K562 (cell line): ENCODE data around the gene RASD1. TPM values are rescaled to one million over a fixed set of nuclear protein-coding genes. Genes with fewer than 3 reads are reported as not detected.

ENCODE experiments used
- ATAC-seq: fragments of 200-7000 bp; cut with Tn5 transposase; 3 replicates; pipeline ENCODE4 v1.9.1; 2020; ENCODE audit warnings: moderate library complexity
- BruUV-seq: library from RNA; stranded (reverse); fragments of 400-500 nt; replicated peaks from 2 replicates; lab custom pipeline; 2021; lab: Mats Ljungman, UMichigan
- CTCF ChIA-PET: fragments of 300-600 bp; formaldehyde crosslinking; extraction: SDS; loops from one replicate; lab custom pipeline; 2021; ENCODE audit warnings: low intra/inter-chr PET ratio; lab: Yijun Ruan, JAX
- POLR2A ChIA-PET: fragments of 300-600, 350-650 bp; sonication (Branson Sonifier 250); formaldehyde crosslinking; extraction: SDS; loops from one replicate; lab custom pipeline; 2021; ENCODE audit warnings: antibody characterized with exemption, inconsistent platforms; lab: Yijun Ruan, JAX
- DNase-seq, 4 experiments: peaks; one replicate each; pipeline versions ENCODE4 v3.0.0 to v3.0.0-alpha.2; 2011 to 2018; ENCODE audit warnings: low spot score in 3 of 4, mixed read lengths in 3 of 4; ENCODE audit errors: extremely low read depth in 1 of 4
- FAIRE-seq: peaks from 2 replicates; lab custom pipeline; 2011; peaks lifted over from hg19 to GRCh38; lab: Jason Lieb, UNC
- H2AFZ ChIP-seq: 2 replicates; pipeline ENCODE4 v1.6.0; 2011; ENCODE audit warnings: low read depth, low read length, control low read depth, inconsistent platforms
- H3K27ac ChIP-seq: fragments of 200-600 bp; 3 replicates; pipeline ENCODE4 v1.8.0; 2011; ENCODE audit warnings: low read depth, mild to moderate bottlenecking, control low read depth, inconsistent platforms, low read length, moderate library complexity, mixed read lengths; ENCODE audit errors: extremely low read depth
- H3K27me3 ChIP-seq, 2 experiments: fragments of 300-600 bp in 1 of 2; 2 replicates in 1 of 2; 3 replicates in 1 of 2; pipeline versions ENCODE4 v1.6.0 to v1.8.0; 2011; ENCODE audit warnings: inconsistent platforms in 2 of 2, low read length in 2 of 2, mild to moderate bottlenecking in 1 of 2, mixed read lengths in 1 of 2, moderate library complexity in 1 of 2; ENCODE audit not compliant: control insufficient read depth in 2 of 2, insufficient read depth in 2 of 2
- H3K36me3 ChIP-seq: fragments of 300-600 bp; 3 replicates; pipeline ENCODE4 v1.8.0; 2011; ENCODE audit warnings: mild to moderate bottlenecking, low read length, inconsistent platforms; ENCODE audit not compliant: control insufficient read depth, insufficient read depth
- H3K4me1 ChIP-seq, 2 experiments: fragments of 200-600 bp in 1 of 2; replicated peaks in 1 of 2; 2 replicates in 1 of 2; 3 replicates in 1 of 2; pipeline versions ENCODE4 v1.5.1 to v1.8.0; 2011; ENCODE audit warnings: inconsistent platforms in 2 of 2, low read length in 2 of 2, mild to moderate bottlenecking in 1 of 2, mixed read lengths in 1 of 2, moderate library complexity in 1 of 2; ENCODE audit not compliant: control insufficient read depth in 2 of 2, insufficient read depth in 2 of 2
- H3K4me2 ChIP-seq: 2 replicates; pipeline ENCODE4 v1.6.1; 2011; ENCODE audit warnings: low read length, control low read depth, inconsistent platforms, mixed read lengths; ENCODE audit not compliant: insufficient read depth
- H3K4me3 ChIP-seq: fragments of 200-600 bp; sonication (generic), shearing (Covaris generic); 2 replicates; pipeline ENCODE4 v1.5.1; 2016; ENCODE audit warnings: control low read depth, inconsistent platforms
- H3K79me2 ChIP-seq: fragments of 200-600 bp; 3 replicates; pipeline ENCODE4 v1.8.0; 2011; ENCODE audit warnings: low read length, inconsistent platforms; ENCODE audit not compliant: control insufficient read depth, insufficient read depth
- H3K9ac ChIP-seq, 2 experiments: 2 replicates each; pipeline versions ENCODE4 v1.6.0 to v1.6.1; 2011; ENCODE audit warnings: low read depth in 2 of 2, low read length in 2 of 2, control low read depth in 1 of 2, inconsistent platforms in 1 of 2, mild to moderate bottlenecking in 1 of 2, mixed read lengths in 1 of 2; ENCODE audit not compliant: insufficient read depth in 1 of 2
- H3K9me1 ChIP-seq: one replicate; pipeline ENCODE4 v1.6.0; 2011; ENCODE audit warnings: inconsistent platforms, mild to moderate bottlenecking, low read length, moderate library complexity; ENCODE audit not compliant: control insufficient read depth, insufficient read depth
- H3K9me3 ChIP-seq: replicated peaks from 2 replicates; pipeline ENCODE4 v1.5.1; 2011; ENCODE audit warnings: low read depth, low read length, inconsistent platforms; ENCODE audit not compliant: control insufficient read depth, insufficient read depth
- H4K20me1 ChIP-seq: replicated peaks from 2 replicates; pipeline ENCODE4 v1.6.1; 2011; ENCODE audit warnings: low read length, inconsistent platforms, mixed read lengths; ENCODE audit not compliant: control insufficient read depth, insufficient read depth
- ZNF175 ChIP-seq: fragments of 200-800 bp; sonication (Bioruptor generic); IDR thresholded peaks from 2 replicates; pipeline ENCODE4 v1.6.1; 2016; ENCODE audit warnings: low read depth, mild to moderate bottlenecking, missing genetic modification characterization, missing compliant biosample characterization
- ZNF668 ChIP-seq: fragments of 250-450 bp; sonication (Bioruptor Pico); IDR thresholded peaks from 2 replicates; pipeline ENCODE4 v1.8.0; 2022; ENCODE audit warnings: mild to moderate bottlenecking, inconsistent platforms
- WGBS: fragments of 100-300 bp; shearing (Covaris generic); methylation state at CpG from one replicate; pipeline ENCODE4 v1.1.6; 2016; ENCODE audit warnings: low coverage, mixed read lengths; ENCODE audit not compliant: insufficient coverage; ENCODE audit errors: missing lambda C conversion rate; 5-methylcytosine and 5-hydroxymethylcytosine counted together
- in situ Hi-C: fragments of 300-500 bp; cut with MboI; formaldehyde crosslinking; loops from 4 replicates; pipeline ENCODE4 v1.15.0; 2018; ENCODE audit warnings: inconsistent platforms, mixed read lengths
- intact Hi-C: fragments of 100-400 bp; cut with micrococcal nuclease; formaldehyde crosslinking; loops from 2 replicates; pipeline ENCODE4 v1.14.2; 2022
- polyA plus RNA-seq, 8 experiments: library from polyadenylated mRNA; depleted of rRNA in 4 of 8; stranded (reverse) in 5 of 8; unstranded in 3 of 8; fragments of >200 nt; fragmentation: Nextera tagmentation in 2 of 8; fragmentation: Illumina TruSeq in 1 of 8; extraction: Ambion mirVana in 2 of 8; extraction: Trizol in 1 of 8; gene quantifications; 2 replicates each; pipeline versions ENCODE4 v1.2.1 to v1.2.3, GENCODE V29; 2011 to 2014; ENCODE audit warnings: inconsistent platforms in 1 of 8, missing spikeins in 1 of 8
- total RNA-seq, 7 experiments: library from RNA; depleted of rRNA in 6 of 7; stranded (reverse); fragments of >200 nt in 6 of 7; fragmentation: Illumina TruSeq in 2 of 7; extraction: Trizol in 2 of 7; gene quantifications; 2 replicates each; pipeline versions ENCODE4 v1.2.1 to v1.2.3, GENCODE V29; 2011 to 2021; ENCODE audit warnings: low replicate concordance in 1 of 7
- TF ChIP-seq, protein P1 (sequence below): fragments of 450-650 bp; IDR thresholded peaks from 2 replicates; pipeline ENCODE4 v1.6.1; 2016; ENCODE audit warnings: low read depth

RASD1 gene
- total and polyA plus RNA-seq, 9 of the 15 experiments (the other 6 are each of a cell fraction or from before 2014, with no cell fraction given): 0.11 TPM; not detected in 8

- ChIA-PET CTCF (no interaction called here), POLR2A (interaction anchor here (0.7 kb wide), 1 partner anchor 27 kb away, joined by 3 read pairs; no protein-coding TSS in a partner anchor)
- Histone ChIP-seq H3K4me2 (no peak overlapping the region), H3K9me3 (no peaks in the 10 kb centered on the region), H3K27me3 (peaks cover 9 to 34% of the 10 kb centered on the region in 2 experiments), H3K4me1 (no peaks in the 10 kb centered on the region; a peak in 1 of 5 replicates), H3K27ac (no peak overlapping the region), H3K36me3 (no peaks in the 10 kb centered on the region), H2AFZ (no peak overlapping the region), H4K20me1 (no peaks in the 10 kb centered on the region), H3K79me2 (no peaks in the 10 kb centered on the region), H3K9ac (no peak overlapping the region), H3K4me3 (no peak overlapping the region), H3K9me1 (no peaks in the 10 kb centered on the region)
- no peak for FAIRE-seq
- DNase-seq: no peak
- intact Hi-C loops: no loop called here
- 7% methylated on average over 3 of the region's 3 CpGs for WGBS
- no peak for ATAC-seq
- in situ Hi-C loops: no loop called here
- BruUV-seq: no TSS peak
- TF ChIP-seq, protein P1, sequence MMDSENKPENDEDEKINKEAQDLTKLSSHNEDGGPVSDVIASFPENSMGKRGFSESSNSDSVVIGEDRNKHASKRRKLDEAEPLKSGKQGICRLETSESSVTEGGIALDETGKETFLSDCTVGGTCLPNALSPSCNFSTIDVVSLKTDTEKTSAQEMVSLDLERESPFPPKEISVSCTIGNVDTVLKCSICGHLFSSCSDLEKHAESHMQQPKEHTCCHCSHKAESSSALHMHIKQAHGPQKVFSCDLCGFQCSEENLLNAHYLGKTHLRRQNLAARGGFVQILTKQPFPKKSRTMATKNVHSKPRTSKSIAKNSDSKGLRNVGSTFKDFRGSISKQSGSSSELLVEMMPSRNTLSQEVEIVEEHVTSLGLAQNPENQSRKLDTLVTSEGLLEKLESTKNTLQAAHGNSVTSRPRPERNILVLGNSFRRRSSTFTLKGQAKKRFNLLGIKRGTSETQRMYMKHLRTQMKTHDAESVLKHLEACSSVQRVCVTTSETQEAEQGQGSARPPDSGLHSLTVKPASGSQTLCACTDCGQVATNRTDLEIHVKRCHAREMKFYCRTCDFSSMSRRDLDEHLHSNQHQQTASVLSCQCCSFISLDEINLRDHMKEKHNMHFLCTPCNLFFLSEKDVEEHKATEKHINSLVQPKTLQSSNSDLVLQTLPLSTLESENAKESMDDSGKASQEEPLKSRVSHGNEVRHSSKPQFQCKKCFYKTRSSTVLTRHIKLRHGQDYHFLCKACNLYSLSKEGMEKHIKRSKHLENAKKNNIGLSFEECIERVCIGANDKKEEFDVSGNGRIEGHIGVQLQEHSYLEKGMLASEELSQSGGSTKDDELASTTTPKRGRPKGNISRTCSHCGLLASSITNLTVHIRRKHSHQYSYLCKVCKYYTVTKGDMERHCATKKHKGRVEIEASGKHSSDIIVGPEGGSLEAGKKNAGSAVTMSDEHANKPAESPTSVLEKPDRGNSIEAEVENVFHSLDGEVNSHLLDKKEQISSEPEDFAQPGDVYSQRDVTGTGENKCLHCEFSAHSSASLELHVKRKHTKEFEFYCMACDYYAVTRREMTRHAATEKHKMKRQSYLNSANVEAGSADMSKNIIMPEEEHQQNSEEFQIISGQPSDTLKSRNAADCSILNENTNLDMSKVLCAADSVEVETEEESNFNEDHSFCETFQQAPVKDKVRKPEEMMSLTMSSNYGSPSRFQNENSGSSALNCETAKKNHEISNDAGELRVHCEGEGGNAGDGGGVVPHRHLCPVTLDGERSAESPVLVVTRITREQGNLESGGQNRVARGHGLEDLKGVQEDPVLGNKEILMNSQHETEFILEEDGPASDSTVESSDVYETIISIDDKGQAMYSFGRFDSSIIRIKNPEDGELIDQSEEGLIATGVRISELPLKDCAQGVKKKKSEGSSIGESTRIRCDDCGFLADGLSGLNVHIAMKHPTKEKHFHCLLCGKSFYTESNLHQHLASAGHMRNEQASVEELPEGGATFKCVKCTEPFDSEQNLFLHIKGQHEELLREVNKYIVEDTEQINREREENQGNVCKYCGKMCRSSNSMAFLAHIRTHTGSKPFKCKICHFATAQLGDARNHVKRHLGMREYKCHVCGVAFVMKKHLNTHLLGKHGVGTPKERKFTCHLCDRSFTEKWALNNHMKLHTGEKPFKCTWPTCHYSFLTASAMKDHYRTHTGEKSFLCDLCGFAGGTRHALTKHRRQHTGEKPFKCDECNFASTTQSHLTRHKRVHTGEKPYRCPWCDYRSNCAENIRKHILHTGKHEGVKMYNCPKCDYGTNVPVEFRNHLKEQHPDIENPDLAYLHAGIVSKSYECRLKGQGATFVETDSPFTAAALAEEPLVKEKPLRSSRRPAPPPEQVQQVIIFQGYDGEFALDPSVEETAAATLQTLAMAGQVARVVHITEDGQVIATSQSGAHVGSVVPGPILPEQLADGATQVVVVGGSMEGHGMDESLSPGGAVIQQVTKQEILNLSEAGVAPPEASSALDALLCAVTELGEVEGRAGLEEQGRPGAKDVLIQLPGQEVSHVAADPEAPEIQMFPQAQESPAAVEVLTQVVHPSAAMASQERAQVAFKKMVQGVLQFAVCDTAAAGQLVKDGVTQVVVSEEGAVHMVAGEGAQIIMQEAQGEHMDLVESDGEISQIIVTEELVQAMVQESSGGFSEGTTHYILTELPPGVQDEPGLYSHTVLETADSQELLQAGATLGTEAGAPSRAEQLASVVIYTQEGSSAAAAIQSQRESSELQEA: no peak
- TF ChIP-seq ZNF175 (CRISPR knock-in tag) (no peak), ZNF668 (CRISPR knock-in tag) (no peak)
These were observed 26.2 kb downstream of the RASD1 start for GRCh38 chr17:17469996-17470395.
